DND-41 (cell line): ENCODE data around the gene CACNB1.

ENCODE experiments used
- CTCF ChIP-seq: IDR thresholded peaks from 2 replicates; pipeline ENCODE4 v1.5.1; 2012; ENCODE audit warnings: borderline replicate concordance, low read length, moderate library complexity, mild to moderate bottlenecking; ENCODE audit not compliant: poor library complexity, severe bottlenecking; ENCODE audit errors: extremely low read depth
- EZH2 ChIP-seq: IDR thresholded peaks from 3 replicates; pipeline ENCODE4 v1.6.1; 2012; ENCODE audit warnings: borderline replicate concordance, low read depth, mild to moderate bottlenecking, moderate library complexity, low read length, inconsistent platforms; ENCODE audit not compliant: severe bottlenecking

- no peak for TF ChIP-seq CTCF
- TF ChIP-seq EZH2 = no peak
These were observed 55.4 kb downstream of the CACNB1 start for GRCh38 chr17:39141915-39142664.
